IMR-90 (cell line): ENCODE measurements around the gene HS3ST6. TPM values are rescaled to one million over a fixed set of nuclear protein-coding genes. Genes with fewer than 3 reads are reported as not detected.

Source experiments
- ATAC-seq: fragments of 200-7000 bp; cut with Tn5 transposase; 2 replicates; pipeline ENCODE4 v1.9.1; 2020; ENCODE audit warnings: low read depth, mild to moderate bottlenecking, moderate library complexity
- BruUV-seq: library from RNA; stranded (reverse); fragments of 400-500 nt; replicated peaks from 2 replicates; lab custom pipeline; 2021; lab: Mats Ljungman, UMichigan
- CTCF ChIA-PET: fragments of 300-600 bp; formaldehyde crosslinking; extraction: SDS; loops from one replicate; lab custom pipeline; 2021; ENCODE audit warnings: antibody characterized with exemption; lab: Yijun Ruan, JAX
- POLR2A ChIA-PET: fragments of 300-600 bp; sonication (Branson Sonifier 250); formaldehyde crosslinking; loops from one replicate; lab custom pipeline; 2022; ENCODE audit warnings: antibody characterized with exemption; ENCODE audit not compliant: unreplicated experiment; lab: Charles Lee
- DNase-seq: peaks from one replicate; pipeline ENCODE4 v3.0.0; 2013
- H2AFZ ChIP-seq: replicated peaks from 2 replicates; pipeline ENCODE3; 2013; ENCODE audit warnings: low read length, mild to moderate bottlenecking; ENCODE audit not compliant: poor library complexity
- H2AK5ac ChIP-seq: 2 replicates; pipeline ENCODE4 v1.6.1; 2013; ENCODE audit warnings: low read depth, low read length, inconsistent platforms
- H2AK9ac ChIP-seq: replicated peaks from 2 replicates; pipeline ENCODE3; 2013; ENCODE audit warnings: mild to moderate bottlenecking, low read depth, low read length, moderate library complexity; ENCODE audit not compliant: poor library complexity
- H2BK120ac ChIP-seq: 2 replicates; pipeline ENCODE4 v1.6.1; 2013; ENCODE audit warnings: low read depth, low read length, inconsistent platforms
- H2BK15ac ChIP-seq: 3 replicates; pipeline ENCODE4 v1.6.1; 2013; ENCODE audit warnings: low read depth, low read length, inconsistent platforms
- H2BK20ac ChIP-seq: 2 replicates; pipeline ENCODE4 v1.6.1; 2013; ENCODE audit warnings: low read depth, mild to moderate bottlenecking, inconsistent platforms, low read length, moderate library complexity
- H2BK5ac ChIP-seq: 2 replicates; pipeline ENCODE4 v1.6.1; 2013; ENCODE audit warnings: mild to moderate bottlenecking, low read depth, low read length, inconsistent platforms; ENCODE audit not compliant: poor library complexity, severe bottlenecking
- H3K14ac ChIP-seq: replicated peaks from 2 replicates; pipeline ENCODE4 v1.6.1; 2013; ENCODE audit warnings: low read depth, low read length, inconsistent platforms
- H3K18ac ChIP-seq: 2 replicates; pipeline ENCODE4 v1.6.1; 2013; ENCODE audit warnings: low read depth, low read length, control low read depth
- H3K23ac ChIP-seq: 2 replicates; pipeline ENCODE4 v1.6.1; 2013; ENCODE audit warnings: low read depth, low read length, inconsistent platforms
- H3K27ac ChIP-seq: 2 replicates; pipeline ENCODE4 v1.5.1; 2013; ENCODE audit warnings: mild to moderate bottlenecking, control low read depth, low read length; ENCODE audit not compliant: insufficient read depth
- H3K27me3 ChIP-seq: 2 replicates; pipeline ENCODE4 v1.6.1; 2013; ENCODE audit warnings: low read length; ENCODE audit not compliant: control insufficient read depth, insufficient read depth
- H3K36me3 ChIP-seq: 2 replicates; pipeline ENCODE4 v1.6.1; 2013; ENCODE audit warnings: low read length, mixed read lengths; ENCODE audit not compliant: control insufficient read depth, insufficient read depth
- H3K4ac ChIP-seq: 2 replicates; pipeline ENCODE4 v1.6.1; 2013; ENCODE audit warnings: low read depth, low read length, inconsistent platforms
- H3K4me1 ChIP-seq: 2 replicates; pipeline ENCODE4 v1.6.1; 2013; ENCODE audit warnings: low read length, mixed read lengths; ENCODE audit not compliant: control insufficient read depth, insufficient read depth
- H3K4me2 ChIP-seq: 2 replicates; pipeline ENCODE4 v1.6.1; 2013; ENCODE audit warnings: low read depth, mild to moderate bottlenecking, control low read depth, low read length, moderate library complexity
- H3K4me3 ChIP-seq: 2 replicates; pipeline ENCODE4 v1.5.1; 2013; ENCODE audit warnings: low read depth, mild to moderate bottlenecking, control low read depth, low read length, moderate library complexity; ENCODE audit not compliant: insufficient read depth
- H3K56ac ChIP-seq: 2 replicates; pipeline ENCODE4 v1.6.1; 2013; ENCODE audit warnings: low read length, inconsistent platforms; ENCODE audit not compliant: insufficient read depth; ENCODE audit errors: extremely low read depth
- H3K79me1 ChIP-seq, 2 experiments: 2 replicates each; pipeline ENCODE4 v1.6.1; 2013; ENCODE audit warnings: low read length in 2 of 2, inconsistent platforms in 1 of 2, low read depth in 1 of 2
- H3K9ac ChIP-seq: 2 replicates; pipeline ENCODE4 v1.6.1; 2013; ENCODE audit warnings: low read depth, low read length, control low read depth
- H3K9me1 ChIP-seq: 2 replicates; pipeline ENCODE4 v1.6.1; 2013; ENCODE audit warnings: low read length, inconsistent platforms; ENCODE audit not compliant: insufficient read depth
- H3K9me3 ChIP-seq: 2 replicates; pipeline ENCODE4 v1.6.1; 2013; ENCODE audit warnings: low read length; ENCODE audit not compliant: control insufficient read depth, insufficient read depth
- H4K20me1 ChIP-seq: 2 replicates; pipeline ENCODE4 v1.6.1; 2013; ENCODE audit warnings: low read length, inconsistent platforms; ENCODE audit not compliant: insufficient read depth
- H4K5ac ChIP-seq: 2 replicates; pipeline ENCODE4 v1.6.1; 2013; ENCODE audit warnings: mild to moderate bottlenecking, low read depth, low read length, control low read depth
- H4K8ac ChIP-seq, 2 experiments: 2 replicates each; pipeline ENCODE4 v1.6.1; 2013; ENCODE audit warnings: low read depth in 2 of 2, low read length in 2 of 2, control low read depth in 1 of 2, inconsistent platforms in 1 of 2
- H4K91ac ChIP-seq: 2 replicates; pipeline ENCODE4 v1.6.1; 2013; ENCODE audit warnings: low read depth, low read length, inconsistent platforms; ENCODE audit not compliant: insufficient read depth
- BHLHE40 ChIP-seq: fragments of 150-350 bp; IDR thresholded peaks from 2 replicates; pipeline ENCODE4 v1.6.1; 2016; ENCODE audit warnings: mild to moderate bottlenecking, low read depth, low read length
- CEBPB ChIP-seq: IDR thresholded peaks from 2 replicates; pipeline ENCODE4 v1.6.1; 2012; ENCODE audit warnings: low read depth, low read length, improper control_type of control experiment
- CHD1 ChIP-seq: IDR thresholded peaks from 2 replicates; pipeline ENCODE4 v1.6.1; 2012; ENCODE audit warnings: low read depth, low read length, improper control_type of control experiment
- CTCF ChIP-seq: conservative IDR thresholded peaks from 2 replicates; pipeline ENCODE4 v1.5.1; 2012; ENCODE audit warnings: mild to moderate bottlenecking, low read depth, low read length, improper control_type of control experiment
- ELK1 ChIP-seq: fragments of 150-350 bp; IDR thresholded peaks from 2 replicates; pipeline ENCODE4 v1.6.1; 2016; ENCODE audit warnings: low read depth, mild to moderate bottlenecking, low read length, moderate library complexity, borderline replicate concordance
- FOS ChIP-seq: fragments of 150-350 bp; IDR thresholded peaks from 2 replicates; pipeline ENCODE4 v1.6.1; 2016; ENCODE audit warnings: low read depth, low read length
- MAFK ChIP-seq: IDR thresholded peaks from 2 replicates; pipeline ENCODE4 v1.6.1; 2012; ENCODE audit warnings: low read depth, low read length, improper control_type of control experiment
- MAZ ChIP-seq: IDR thresholded peaks from 2 replicates; pipeline ENCODE4 v1.6.1; 2012; ENCODE audit warnings: low read depth, mild to moderate bottlenecking, low read length, improper control_type of control experiment, moderate library complexity, borderline replicate concordance
- MXI1 ChIP-seq: IDR thresholded peaks from 2 replicates; pipeline ENCODE4 v1.6.1; 2012; ENCODE audit warnings: low read depth, mild to moderate bottlenecking, low read length, moderate library complexity, borderline replicate concordance
- NFE2L2 ChIP-seq: fragments of 150-350 bp; IDR thresholded peaks from 2 replicates; pipeline ENCODE4 v1.6.1; 2016; ENCODE audit warnings: low read depth, mild to moderate bottlenecking, low read length
- POLR2A ChIP-seq: IDR thresholded peaks from 2 replicates; pipeline ENCODE4 v1.6.1; 2012; ENCODE audit warnings: mild to moderate bottlenecking, low read depth, low read length
- RAD21 ChIP-seq: IDR thresholded peaks from 2 replicates; pipeline ENCODE4 v1.6.1; 2012; ENCODE audit warnings: low read length, improper control_type of control experiment
- RCOR1 ChIP-seq: IDR thresholded peaks from 2 replicates; pipeline ENCODE4 v1.6.1; 2012; ENCODE audit warnings: mild to moderate bottlenecking, low read length, improper control_type of control experiment; ENCODE audit not compliant: insufficient replicate concordance
- RFX5 ChIP-seq: IDR thresholded peaks from 2 replicates; pipeline ENCODE4 v1.8.0; 2012; ENCODE audit warnings: low read depth, mild to moderate bottlenecking, low read length, moderate library complexity
- SMC3 ChIP-seq: fragments of 150-350 bp; IDR thresholded peaks from 2 replicates; pipeline ENCODE4 v1.6.1; 2016; ENCODE audit warnings: low read depth, mild to moderate bottlenecking, antibody characterized with exemption, low read length, moderate library complexity
- USF2 ChIP-seq: fragments of 150-350 bp; IDR thresholded peaks from 2 replicates; pipeline ENCODE4 v1.6.1; 2017; ENCODE audit warnings: mild to moderate bottlenecking, antibody characterized with exemption, low read length, low read depth
- WGBS, 2 experiments: methylation state at CpG; one replicate each; pipeline versions ENCODE4 v1.1.5 to v1.1.7; 2013; ENCODE audit warnings: missing lambda C conversion rate in 2 of 2; ENCODE audit not compliant: insufficient read length in 1 of 2; ENCODE audit errors: extremely low coverage in 2 of 2; 5-methylcytosine and 5-hydroxymethylcytosine counted together
- dilution Hi-C: fragments of 300-500 bp; cut with HindIII; formaldehyde crosslinking; loops from one replicate; pipeline ENCODE4 v1.14.3; 2018; ENCODE audit warnings: low sequenced_read_pairs; ENCODE audit not compliant: unreplicated experiment
- in situ Hi-C: fragments of 300-500 bp; cut with MboI; formaldehyde crosslinking; loops from 3 replicates; pipeline ENCODE4 v1.14.3; 2019; ENCODE audit warnings: low sequenced_read_pairs, inconsistent platforms, mixed read lengths
- intact Hi-C: fragments of 100-400 bp; cut with micrococcal nuclease; formaldehyde crosslinking; loops from 2 replicates; pipeline ENCODE4 v1.10.0; 2022
- polyA plus RNA-seq, 3 experiments: library from polyadenylated mRNA; depleted of rRNA; stranded (reverse); fragments of >200 nt; gene quantifications; 2 replicates each; pipeline ENCODE4 v1.2.3, GENCODE V29; 2012; ENCODE audit warnings: low replicate concordance in 1 of 3
- total RNA-seq: library from RNA; depleted of rRNA; stranded (reverse); fragments of >200 nt; gene quantifications from 2 replicates; pipeline ENCODE4 v1.2.3, GENCODE V29; 2012

HS3ST6 gene
- total and polyA plus RNA-seq, 2 of the 4 experiments (the other 2 are of a cell fraction): not detected

GRCh38 chr16:1906055-1906845 is 12.0 kb downstream of the HS3ST6 start:
- H3K9ac ChIP-seq: no peak overlapping the region
- H2BK5ac ChIP-seq: no peak overlapping the region
- no peak for DNase-seq
- in situ Hi-C loops: no loop called here
- H4K91ac ChIP-seq: no peak overlapping the region
- ATAC-seq: no peak
- intact Hi-C loops: no loop called here
- H2AFZ ChIP-seq: peak overlapping the region; percentile 56
- H3K27me3 ChIP-seq: peaks cover 68% of the 10 kb centered on the region
- no peaks in the 10 kb centered on the region for H4K20me1 ChIP-seq
- no TSS peak for BruUV-seq
- dilution Hi-C loops: no loop called here
- POLR2A ChIA-PET: no interaction called here
- TF ChIP-seq SMC3 (no peak), RCOR1 (no peak), POLR2A (no peak), ELK1 (no peak), CEBPB (no peak), MXI1 (no peak), MAFK (no peak), MAZ (no peak), CTCF (no peak), FOS (no peak), RFX5 (no peak), RAD21 (no peak), BHLHE40 (no peak), USF2 (no peak), CHD1 (no peak), NFE2L2 (no peak)
- H3K14ac ChIP-seq: no peak overlapping the region
- no peak overlapping the region for H4K5ac ChIP-seq
- no peak overlapping the region for H2AK9ac ChIP-seq
- H3K79me1 ChIP-seq: no peaks in the 10 kb centered on the region
- H3K56ac ChIP-seq: no peak overlapping the region
- 40% methylated on average over 10 of the region's 31 CpGs; no CpG with 5 or more reads in 1 of the 2 experiments for WGBS, 2 experiments
- no peak overlapping the region for H3K23ac ChIP-seq
- no peak overlapping the region for H2BK20ac ChIP-seq
- H4K8ac ChIP-seq: no peak overlapping the region
- no peaks in the 10 kb centered on the region for H3K9me1 ChIP-seq
- no peaks in the 10 kb centered on the region for H3K4me1 ChIP-seq
- H2BK120ac ChIP-seq: no peak overlapping the region
- no peak overlapping the region for H3K4me3 ChIP-seq
- no peak overlapping the region for H2BK15ac ChIP-seq
- CTCF ChIA-PET: no interaction called here
- no peak overlapping the region for H3K27ac ChIP-seq
- H3K4me2 ChIP-seq: no peak overlapping the region
- no peak overlapping the region for H3K18ac ChIP-seq
- no peaks in the 10 kb centered on the region for H3K9me3 ChIP-seq
- no peak overlapping the region for H2AK5ac ChIP-seq
- no peaks in the 10 kb centered on the region for H3K36me3 ChIP-seq
- H3K4ac ChIP-seq: no peak overlapping the region
